Measurements from ENCODE around the gene SPATA1.

- no peak for TF ChIP-seq CTCF (conservative IDR thresholded peaks at IDR 0.05; ENCODE audit: low read depth, low read length)
- no peak for TF ChIP-seq MXI1 (IDR thresholded peaks at IDR 0.05; ENCODE audit: borderline replicate concordance, low read depth, low read length)
- TF ChIP-seq CEBPB (IDR thresholded peaks at IDR 0.05; ENCODE audit: low read depth, low read length) = no peak
- no peak for TF ChIP-seq POLR2A (IDR thresholded peaks at IDR 0.05; ENCODE audit: low read depth, low read length)
- no peak for TF ChIP-seq RFX5 (IDR thresholded peaks at IDR 0.05; ENCODE audit: low read depth, low read length)
- TF ChIP-seq, protein P1, sequence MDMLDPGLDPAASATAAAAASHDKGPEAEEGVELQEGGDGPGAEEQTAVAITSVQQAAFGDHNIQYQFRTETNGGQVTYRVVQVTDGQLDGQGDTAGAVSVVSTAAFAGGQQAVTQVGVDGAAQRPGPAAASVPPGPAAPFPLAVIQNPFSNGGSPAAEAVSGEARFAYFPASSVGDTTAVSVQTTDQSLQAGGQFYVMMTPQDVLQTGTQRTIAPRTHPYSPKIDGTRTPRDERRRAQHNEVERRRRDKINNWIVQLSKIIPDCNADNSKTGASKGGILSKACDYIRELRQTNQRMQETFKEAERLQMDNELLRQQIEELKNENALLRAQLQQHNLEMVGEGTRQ (IDR thresholded peaks at IDR 0.05; ENCODE audit: low read depth, low read length) = no peak
- no peak for TF ChIP-seq MAZ (IDR thresholded peaks at IDR 0.05; ENCODE audit: borderline replicate concordance, low read depth, low read length)
- TF ChIP-seq BHLHE40 (IDR thresholded peaks at IDR 0.05; ENCODE audit: low read depth, low read length) = no peak
- TF ChIP-seq FOS (IDR thresholded peaks at IDR 0.05; ENCODE audit: low read depth, low read length) = no peak
- no peak for TF ChIP-seq ELK1 (IDR thresholded peaks at IDR 0.05; ENCODE audit: borderline replicate concordance, low read depth, low read length)
- no peak for TF ChIP-seq RCOR1 (IDR thresholded peaks at IDR 0.05; ENCODE audit: insufficient replicate concordance, low read length)
These were observed 63.0 kb downstream of the SPATA1 start for GRCh38 chr1:84569216-84569615.
